Mesothelial cell of epicardium (in vitro differentiated cells): ENCODE data around the gene AHNAK2. TPM values are rescaled to one million over a fixed set of nuclear protein-coding genes. Genes with fewer than 3 reads are reported as not detected.

Source experiments
- DNase-seq, 2 experiments: peaks; one replicate each; pipeline ENCODE4 v3.0.0; 2021; ENCODE audit warnings: low spot score in 2 of 2; ENCODE audit not compliant: unreplicated experiment in 2 of 2
- H3K27ac Mint-ChIP-seq: 2 replicates; pipeline ENCODE4 v1.8.0; 2021; ENCODE audit warnings: mixed read lengths
- H3K27me3 Mint-ChIP-seq: 2 replicates; pipeline ENCODE4 v1.8.0; 2021; ENCODE audit warnings: low read depth, mixed read lengths
- H3K36me3 Mint-ChIP-seq: 2 replicates; pipeline ENCODE4 v1.8.0; 2021; ENCODE audit warnings: mixed read lengths
- H3K4me1 Mint-ChIP-seq: 2 replicates; pipeline ENCODE4 v1.8.0; 2021; ENCODE audit warnings: mixed read lengths
- H3K4me3 Mint-ChIP-seq: 2 replicates; pipeline ENCODE4 v1.8.0; 2021; ENCODE audit warnings: mild to moderate bottlenecking, moderate library complexity, mixed read lengths
- H3K9me3 Mint-ChIP-seq: 2 replicates; pipeline ENCODE4 v1.8.0; 2021; ENCODE audit warnings: mixed read lengths
- total RNA-seq: library from RNA; stranded (reverse); gene quantifications from 3 replicates; pipeline ENCODE4 v1.2.1, GENCODE V29; 2021
- TF ChIP-seq, protein P1 (sequence below): fragments of 200-600 bp; sonication (generic); IDR thresholded peaks from one replicate; pipeline ENCODE4 v1.5.0; 2021; ENCODE audit warnings: antibody characterized with exemption; ENCODE audit not compliant: unreplicated experiment

The AHNAK2 gene
- total RNA-seq, 1 donor from 2014 or later, result 2.8 TPM

DNA sequence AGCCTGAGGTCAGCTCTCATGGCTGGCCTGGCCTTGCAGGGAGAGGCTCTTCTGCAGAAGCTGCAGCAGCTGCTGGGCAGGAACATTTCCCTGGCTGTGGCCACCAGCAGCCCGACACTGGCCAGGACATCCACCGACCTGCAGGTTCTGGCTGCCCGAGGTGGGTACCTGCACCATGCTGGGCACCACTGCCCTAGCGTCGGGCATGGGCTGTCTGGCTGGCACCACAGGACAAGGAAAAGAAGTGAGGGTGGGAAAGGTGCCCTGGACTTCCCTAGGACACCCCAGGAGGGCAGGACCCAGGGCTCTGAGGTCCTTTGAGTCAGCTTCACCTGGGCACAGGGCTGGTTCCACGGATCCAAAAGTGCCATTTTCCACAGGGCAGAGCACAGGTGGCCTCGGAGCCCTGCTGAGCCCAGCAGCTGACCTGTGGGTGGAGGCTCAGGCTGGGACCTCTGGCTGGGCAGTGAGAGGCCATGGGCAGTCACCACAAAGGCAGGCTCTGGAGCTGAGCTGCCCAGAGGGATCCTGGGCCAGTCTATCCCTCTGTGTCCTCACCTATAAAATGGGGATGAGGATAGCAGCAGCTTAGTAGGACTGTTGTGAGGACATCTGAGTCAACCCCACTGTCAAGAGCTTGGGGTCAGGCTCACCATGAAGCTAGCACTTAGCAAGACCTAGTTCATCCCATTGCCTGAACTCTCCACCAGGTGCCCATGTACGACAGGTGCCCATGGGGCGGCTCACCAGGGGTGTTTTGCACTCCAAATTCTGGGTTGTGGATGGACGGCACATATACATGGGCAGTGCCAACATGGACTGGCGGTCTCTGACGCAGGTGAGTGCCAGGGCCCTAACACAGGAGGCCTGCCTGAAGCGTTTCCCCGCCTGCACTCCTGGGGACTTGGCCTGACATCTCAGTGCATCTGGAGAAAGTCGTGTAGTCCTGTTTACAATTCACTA is 48.6 kb downstream of the AHNAK2 start:
- TF ChIP-seq, protein P1, sequence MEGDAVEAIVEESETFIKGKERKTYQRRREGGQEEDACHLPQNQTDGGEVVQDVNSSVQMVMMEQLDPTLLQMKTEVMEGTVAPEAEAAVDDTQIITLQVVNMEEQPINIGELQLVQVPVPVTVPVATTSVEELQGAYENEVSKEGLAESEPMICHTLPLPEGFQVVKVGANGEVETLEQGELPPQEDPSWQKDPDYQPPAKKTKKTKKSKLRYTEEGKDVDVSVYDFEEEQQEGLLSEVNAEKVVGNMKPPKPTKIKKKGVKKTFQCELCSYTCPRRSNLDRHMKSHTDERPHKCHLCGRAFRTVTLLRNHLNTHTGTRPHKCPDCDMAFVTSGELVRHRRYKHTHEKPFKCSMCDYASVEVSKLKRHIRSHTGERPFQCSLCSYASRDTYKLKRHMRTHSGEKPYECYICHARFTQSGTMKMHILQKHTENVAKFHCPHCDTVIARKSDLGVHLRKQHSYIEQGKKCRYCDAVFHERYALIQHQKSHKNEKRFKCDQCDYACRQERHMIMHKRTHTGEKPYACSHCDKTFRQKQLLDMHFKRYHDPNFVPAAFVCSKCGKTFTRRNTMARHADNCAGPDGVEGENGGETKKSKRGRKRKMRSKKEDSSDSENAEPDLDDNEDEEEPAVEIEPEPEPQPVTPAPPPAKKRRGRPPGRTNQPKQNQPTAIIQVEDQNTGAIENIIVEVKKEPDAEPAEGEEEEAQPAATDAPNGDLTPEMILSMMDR, result no peak
- peaks cover 3% of the 10 kb centered on the region for H3K4me1 Mint-ChIP-seq
- H3K4me3 Mint-ChIP-seq, result no peak overlapping the region
- H3K9me3 Mint-ChIP-seq, result no peaks in the 10 kb centered on the region
- peaks cover 47% of the 10 kb centered on the region for H3K27me3 Mint-ChIP-seq
- H3K27ac Mint-ChIP-seq, result no peak overlapping the region
- DNase-seq, result no peak
- H3K36me3 Mint-ChIP-seq, result no peaks in the 10 kb centered on the region

DNA sequence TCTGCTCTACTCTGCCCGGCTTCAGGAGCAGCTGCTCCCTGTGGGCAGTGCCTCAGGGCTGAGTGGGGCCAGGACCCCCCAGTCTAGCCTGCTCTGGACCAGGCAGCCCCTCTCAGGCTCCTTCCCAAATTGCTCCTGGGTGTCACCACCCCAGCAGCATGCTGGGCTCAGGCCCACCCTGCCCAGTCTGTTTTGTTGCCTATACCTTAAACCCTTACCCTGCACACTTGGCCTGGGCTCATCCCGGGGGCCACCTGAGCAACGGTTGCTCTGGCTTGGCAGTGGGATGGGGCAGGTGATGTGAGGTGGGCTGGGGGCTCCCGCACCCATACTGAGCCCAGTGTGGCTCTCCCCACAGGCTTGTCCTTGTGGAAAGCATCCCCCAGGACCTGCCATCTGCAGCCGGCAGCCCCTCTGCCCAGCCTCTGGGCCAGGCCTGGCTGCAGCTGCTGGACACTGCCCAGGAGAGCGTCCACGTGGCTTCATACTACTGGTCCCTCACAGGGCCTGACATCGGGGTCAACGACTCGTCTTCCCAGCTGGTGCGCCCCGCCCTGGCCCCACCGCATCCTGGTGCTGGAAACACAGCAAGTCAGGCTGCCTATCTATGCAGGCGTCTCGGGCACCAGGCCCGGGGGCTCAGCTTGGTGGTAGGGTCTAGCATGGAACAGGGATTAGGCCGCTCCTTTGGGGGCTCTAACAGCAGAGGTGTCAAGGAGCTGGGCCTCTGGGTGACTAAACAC is 49.6 kb downstream of the AHNAK2 start:
- TF ChIP-seq, protein P1, result no peak
- DNase-seq, result no peak
- H3K27me3 Mint-ChIP-seq, result peaks cover 41% of the 10 kb centered on the region
- H3K9me3 Mint-ChIP-seq, result peaks cover 4% of the 10 kb centered on the region
- H3K4me3 Mint-ChIP-seq, result no peak overlapping the region
- no peak overlapping the region for H3K27ac Mint-ChIP-seq
- H3K4me1 Mint-ChIP-seq, result peaks cover 3% of the 10 kb centered on the region
- H3K36me3 Mint-ChIP-seq, result no peaks in the 10 kb centered on the region

DNA sequence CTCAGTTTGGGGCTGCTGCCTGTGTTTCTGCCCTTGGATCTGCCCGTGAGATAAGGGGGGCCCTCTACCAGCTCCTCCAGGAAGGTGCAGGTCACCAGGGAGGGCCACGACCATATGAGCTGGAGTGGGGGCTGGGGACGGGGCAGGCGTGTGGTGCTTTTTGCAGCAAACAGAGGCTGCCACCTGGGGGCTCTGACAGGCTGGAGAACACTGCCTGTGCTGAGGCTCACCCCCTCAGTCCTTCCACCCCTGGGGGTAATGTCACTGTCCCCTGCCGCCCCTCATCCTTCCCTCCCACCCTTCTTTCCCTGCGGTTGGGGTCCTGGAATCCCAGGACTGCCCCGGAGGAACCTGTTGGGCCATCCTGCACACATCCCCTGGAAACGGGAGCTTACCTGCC is 50.3 kb downstream of the AHNAK2 start:
- H3K27ac Mint-ChIP-seq, result no peak overlapping the region

DNA sequence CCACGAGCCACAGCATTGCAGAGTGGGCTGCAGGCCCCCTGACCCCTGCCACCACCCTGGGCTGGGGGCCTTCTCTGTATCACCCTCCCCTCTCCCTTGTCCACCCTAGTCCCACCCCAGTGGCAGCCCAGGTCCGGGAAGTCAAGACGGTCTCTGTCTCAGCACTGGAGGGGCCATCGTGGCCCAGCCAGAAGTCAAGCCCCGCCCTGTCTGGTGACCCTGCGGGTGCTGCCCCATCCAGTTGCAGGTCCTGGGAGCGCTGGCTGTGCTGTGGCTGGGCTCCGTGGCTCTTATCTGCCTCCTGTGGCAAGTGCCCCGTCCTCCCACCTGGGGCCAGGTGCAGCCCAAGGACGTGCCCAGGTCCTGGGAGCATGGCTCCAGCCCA is 50.8 kb downstream of the AHNAK2 start:
- TF ChIP-seq, protein P1, result no peak
- no peaks in the 10 kb centered on the region for H3K36me3 Mint-ChIP-seq

More for the DNA sequence above, 50.3 kb downstream of the AHNAK2 start:
- TF ChIP-seq, protein P1, result no peak
- Mint-ChIP-seq H3K36me3 (no peaks in the 10 kb centered on the region), H3K4me3 (no peak overlapping the region), H3K27me3 (peaks cover 37% of the 10 kb centered on the region), H3K9me3 (peaks cover 4% of the 10 kb centered on the region), H3K4me1 (peaks cover 3% of the 10 kb centered on the region)
- DNase-seq, result no peak

DNA sequence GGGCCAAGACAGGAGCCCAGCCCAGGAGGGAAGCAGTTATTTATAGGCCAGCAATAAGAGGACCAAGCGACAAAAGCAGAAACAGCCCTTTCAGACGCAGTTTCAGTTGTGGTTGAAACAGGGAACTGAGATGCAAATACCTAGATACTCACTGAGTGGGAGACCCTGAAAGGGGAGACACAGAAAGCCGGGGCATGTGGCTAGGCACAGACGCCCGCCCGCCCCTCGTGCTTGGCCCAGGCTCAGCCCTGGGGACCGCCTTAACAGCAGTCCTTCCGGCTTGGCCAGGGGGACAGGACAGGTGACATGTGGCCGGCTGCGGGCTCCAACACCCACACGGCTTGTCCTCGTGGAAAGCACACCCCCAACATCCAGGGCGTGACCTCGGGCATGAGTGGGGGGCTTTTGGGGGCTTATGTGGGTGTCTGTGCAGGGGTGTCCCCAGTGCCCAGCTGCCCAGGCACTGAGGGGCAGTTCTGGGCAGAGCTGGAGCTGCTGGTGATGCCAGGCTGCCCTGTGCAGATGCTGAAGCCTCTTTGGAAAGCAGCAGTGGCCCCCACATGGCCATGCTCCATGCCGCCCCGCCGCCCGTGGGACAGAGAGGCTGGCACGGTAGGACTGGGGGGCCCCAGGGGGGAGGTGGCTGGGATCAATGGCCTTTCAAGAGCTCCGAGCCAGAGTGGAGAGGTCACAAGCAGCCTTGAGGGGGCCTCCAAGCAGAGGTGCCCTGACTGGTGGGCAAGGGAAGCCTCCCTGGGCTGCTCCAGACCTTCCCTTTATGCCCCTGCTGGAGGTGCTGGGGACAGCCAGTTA is 51.3 kb downstream of the AHNAK2 start:
- TF ChIP-seq, protein P1, result no peak
- H3K36me3 Mint-ChIP-seq, result no peaks in the 10 kb centered on the region
- DNase-seq, result no peak
- H3K9me3 Mint-ChIP-seq, result peaks cover 4% of the 10 kb centered on the region
- H3K4me3 Mint-ChIP-seq, result no peak overlapping the region
- H3K27me3 Mint-ChIP-seq, result peaks cover 28% of the 10 kb centered on the region
- H3K4me1 Mint-ChIP-seq, result no peaks in the 10 kb centered on the region
- no peak overlapping the region for H3K27ac Mint-ChIP-seq

More for the DNA sequence above, 50.8 kb downstream of the AHNAK2 start:
- Mint-ChIP-seq H3K9me3 (peaks cover 4% of the 10 kb centered on the region), H3K4me3 (no peak overlapping the region), H3K4me1 (peaks cover 3% of the 10 kb centered on the region), H3K27ac (no peak overlapping the region), H3K27me3 (peaks cover 34% of the 10 kb centered on the region)
- DNase-seq, result no peak
